Fibroblast of pulmonary artery (primary cell): ENCODE results near the gene RET.

ENCODE experiments used
- DNase-seq: peaks from one replicate; pipeline ENCODE4 v3.0.0-alpha.2; 2010; ENCODE audit warnings: low read depth
- H3K4me3 ChIP-seq: replicated peaks from 2 replicates; pipeline ENCODE4 v1.5.1; 2011; ENCODE audit warnings: low read depth, mild to moderate bottlenecking, control low read depth, low read length, moderate library complexity
- TF ChIP-seq, protein P1 (sequence below): IDR thresholded peaks from 2 replicates; pipeline ENCODE4 v1.5.1; 2011; ENCODE audit warnings: mild to moderate bottlenecking, control low read depth, low read length, inconsistent platforms; ENCODE audit errors: missing control alignments

RET gene

DNA sequence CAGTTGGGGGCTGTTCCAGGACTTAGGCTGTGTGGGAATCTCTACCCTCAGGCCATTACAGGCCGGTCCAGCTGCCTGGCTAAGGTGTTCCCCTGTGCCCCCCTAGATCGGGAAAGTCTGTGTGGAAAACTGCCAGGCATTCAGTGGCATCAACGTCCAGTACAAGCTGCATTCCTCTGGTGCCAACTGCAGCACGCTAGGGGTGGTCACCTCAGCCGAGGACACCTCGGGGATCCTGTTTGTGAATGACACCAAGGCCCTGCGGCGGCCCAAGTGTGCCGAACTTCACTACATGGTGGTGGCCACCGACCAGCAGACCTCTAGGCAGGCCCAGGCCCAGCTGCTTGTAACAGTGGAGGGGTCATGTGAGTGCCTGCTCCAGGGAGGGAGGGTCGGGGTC, 34.2 kb downstream of the RET start:
- TF ChIP-seq, protein P1, sequence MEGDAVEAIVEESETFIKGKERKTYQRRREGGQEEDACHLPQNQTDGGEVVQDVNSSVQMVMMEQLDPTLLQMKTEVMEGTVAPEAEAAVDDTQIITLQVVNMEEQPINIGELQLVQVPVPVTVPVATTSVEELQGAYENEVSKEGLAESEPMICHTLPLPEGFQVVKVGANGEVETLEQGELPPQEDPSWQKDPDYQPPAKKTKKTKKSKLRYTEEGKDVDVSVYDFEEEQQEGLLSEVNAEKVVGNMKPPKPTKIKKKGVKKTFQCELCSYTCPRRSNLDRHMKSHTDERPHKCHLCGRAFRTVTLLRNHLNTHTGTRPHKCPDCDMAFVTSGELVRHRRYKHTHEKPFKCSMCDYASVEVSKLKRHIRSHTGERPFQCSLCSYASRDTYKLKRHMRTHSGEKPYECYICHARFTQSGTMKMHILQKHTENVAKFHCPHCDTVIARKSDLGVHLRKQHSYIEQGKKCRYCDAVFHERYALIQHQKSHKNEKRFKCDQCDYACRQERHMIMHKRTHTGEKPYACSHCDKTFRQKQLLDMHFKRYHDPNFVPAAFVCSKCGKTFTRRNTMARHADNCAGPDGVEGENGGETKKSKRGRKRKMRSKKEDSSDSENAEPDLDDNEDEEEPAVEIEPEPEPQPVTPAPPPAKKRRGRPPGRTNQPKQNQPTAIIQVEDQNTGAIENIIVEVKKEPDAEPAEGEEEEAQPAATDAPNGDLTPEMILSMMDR, result no peak
- no peak overlapping the region for H3K4me3 ChIP-seq
- no peak for DNase-seq

GRCh38 chr10:43111921-43112607, 35.2 kb downstream of the RET start:
- TF ChIP-seq, protein P1, result no peak
- no peak overlapping the region for H3K4me3 ChIP-seq
- no peak for DNase-seq

GRCh38 chr10:43112608-43112961, 35.7 kb downstream of the RET start:
- no peak overlapping the region for H3K4me3 ChIP-seq
- TF ChIP-seq, protein P1, result no peak
- DNase-seq, result no peak

DNA sequence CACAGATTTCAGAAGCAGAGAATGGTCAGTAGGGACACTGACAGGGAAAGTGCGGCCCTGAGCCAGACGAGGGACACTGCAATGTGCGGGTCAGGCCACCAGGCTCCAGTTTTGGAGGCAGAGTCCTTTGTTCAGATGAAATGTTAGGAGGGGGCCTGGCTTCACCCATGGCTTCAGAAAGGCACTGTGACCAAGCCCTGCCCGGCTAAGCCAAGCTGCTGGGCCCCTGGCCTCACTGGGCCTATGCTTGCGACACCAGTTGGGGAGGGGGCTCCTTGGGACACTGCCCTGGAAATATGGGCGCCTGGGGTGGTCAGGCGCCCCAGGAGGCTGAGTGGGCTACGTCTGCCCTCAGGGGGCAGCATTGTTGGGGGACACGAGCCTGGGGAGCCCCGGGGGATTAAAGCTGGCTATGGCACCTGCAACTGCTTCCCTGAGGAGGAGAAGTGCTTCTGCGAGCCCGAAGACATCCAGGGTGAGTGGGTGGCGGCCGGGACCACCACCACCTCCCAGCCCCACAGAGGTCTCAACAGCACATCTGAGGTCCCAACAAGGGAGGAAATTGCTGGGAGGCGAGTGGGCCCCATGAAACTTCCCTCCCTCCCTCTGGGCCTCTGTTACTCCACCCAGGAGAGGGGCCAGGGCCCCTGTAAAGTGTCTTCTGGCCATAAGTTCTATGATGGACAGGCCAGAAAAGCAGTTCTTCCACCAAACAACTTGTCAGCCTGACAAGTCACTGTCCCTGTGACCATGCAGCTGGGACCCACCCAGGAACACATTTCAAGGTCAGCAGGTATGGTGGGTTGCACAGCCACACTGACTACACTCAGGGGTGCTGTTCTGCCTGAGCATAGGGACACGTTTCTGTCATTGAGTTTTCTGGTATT, 36.6 kb downstream of the RET start:
- H3K4me3 ChIP-seq, result no peak overlapping the region
- DNase-seq, result no peak
- TF ChIP-seq, protein P1, result no peak

GRCh38 chr10:43114088-43114742, 37.3 kb downstream of the RET start:
- no peak overlapping the region for H3K4me3 ChIP-seq
- TF ChIP-seq, protein P1, result no peak
- DNase-seq, result no peak

DNA sequence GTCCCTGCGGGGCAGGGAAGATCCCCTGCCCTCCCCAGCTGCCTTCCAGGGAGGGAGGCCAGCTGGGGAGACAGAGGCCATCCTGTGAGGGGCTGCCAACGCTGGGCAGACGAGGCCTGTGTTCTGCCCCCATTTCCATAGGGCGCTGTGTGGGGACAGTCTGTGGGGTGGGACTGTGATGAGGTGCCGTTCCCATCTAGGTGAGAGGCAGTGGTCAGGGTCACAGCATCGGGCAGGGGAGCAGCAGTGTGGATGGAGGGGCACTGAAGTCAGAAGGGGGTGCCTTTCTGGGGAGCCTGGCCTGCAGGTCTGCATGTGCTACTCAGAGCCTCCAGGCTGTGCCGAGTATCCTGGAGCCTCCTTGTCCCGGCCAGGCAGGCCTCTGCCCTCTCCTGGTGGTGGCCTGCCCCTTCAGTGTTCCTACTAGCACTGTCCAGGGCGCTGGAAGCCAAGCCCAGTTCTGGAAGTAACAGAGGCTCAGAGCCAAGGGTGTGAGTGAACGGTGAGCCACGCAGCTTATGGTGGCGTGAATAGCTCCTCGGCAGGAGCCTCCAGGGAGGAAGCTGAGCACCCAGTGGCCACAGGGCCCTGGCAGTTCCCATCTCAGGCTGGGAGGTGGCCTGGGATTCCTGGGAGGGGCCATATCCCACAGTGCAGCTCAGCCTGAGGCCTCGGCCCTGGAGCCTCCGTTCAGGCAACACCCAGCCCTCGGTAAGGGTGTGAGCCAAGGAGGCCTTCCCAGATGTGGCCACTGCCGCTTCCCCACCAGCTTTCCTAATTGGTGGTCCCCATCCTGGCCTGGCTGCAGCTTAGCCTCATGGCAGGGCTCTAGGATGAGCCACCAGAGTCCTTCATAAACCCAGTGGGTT, 38.1 kb downstream of the RET start:
- TF ChIP-seq, protein P1, result no peak
- H3K4me3 ChIP-seq, result no peak overlapping the region
- no peak for DNase-seq
